ENCODE measurements around the gene EVA1C.
A peak's percentile ranks its signal among the peaks of the same experiment; 100 is the strongest.
"Not testable (repeated sequence)": the region's sequence is repeated elsewhere in the genome, so short reads cannot be mapped to it uniquely, and the experiment has no call there.

Gene EVA1C

DNA sequence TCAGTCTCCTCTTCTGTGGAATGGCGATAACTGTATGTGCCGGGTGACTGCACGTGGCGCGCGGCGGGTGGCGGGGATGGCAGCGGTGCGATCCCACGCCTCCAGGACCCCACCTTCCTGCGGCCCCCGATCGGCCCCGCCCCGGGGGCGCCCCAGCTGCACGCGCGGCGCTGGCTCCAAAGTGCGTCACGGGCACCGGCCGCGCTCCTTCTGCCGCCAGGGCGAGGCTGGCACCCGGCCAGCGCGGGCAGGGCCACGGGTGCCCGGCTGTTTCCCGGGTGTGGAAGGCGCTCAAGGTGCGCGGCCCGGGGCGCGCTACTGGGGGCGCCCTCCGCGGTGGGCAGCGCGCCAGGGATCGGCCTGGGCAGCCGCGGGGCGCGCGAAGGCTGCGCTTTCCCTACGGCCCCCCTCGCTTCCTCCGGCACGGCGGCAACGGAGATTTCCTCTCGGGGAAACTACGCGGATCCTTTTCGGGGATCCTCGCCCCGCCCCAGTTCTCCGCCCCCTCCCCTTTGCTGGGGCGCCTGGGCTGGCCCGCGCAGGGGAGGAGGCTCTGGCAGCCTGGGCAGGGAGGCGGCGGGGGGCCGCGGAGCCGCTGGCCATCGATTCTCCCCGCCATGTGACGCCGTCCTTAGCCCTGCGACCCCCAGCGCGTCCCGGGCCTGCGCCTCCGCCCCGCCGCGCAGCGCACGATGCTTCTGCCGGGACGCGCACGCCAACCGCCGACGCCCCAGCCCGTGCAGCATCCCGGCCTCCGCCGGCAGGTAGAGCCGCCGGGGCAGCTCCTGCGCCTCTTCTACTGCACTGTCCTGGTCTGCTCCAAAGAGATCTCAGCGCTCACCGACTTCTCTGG lies at the start of gene EVA1C:
EVA1C (plus strand) TSS at position 545 of the 853 bp plus-strand sequence; CDS start at position 693, 148 bp downstream.
- peak; percentile 73 to 76 for DNase-seq (ENCODE audit: low read depth in 2 of 2)

DNA sequence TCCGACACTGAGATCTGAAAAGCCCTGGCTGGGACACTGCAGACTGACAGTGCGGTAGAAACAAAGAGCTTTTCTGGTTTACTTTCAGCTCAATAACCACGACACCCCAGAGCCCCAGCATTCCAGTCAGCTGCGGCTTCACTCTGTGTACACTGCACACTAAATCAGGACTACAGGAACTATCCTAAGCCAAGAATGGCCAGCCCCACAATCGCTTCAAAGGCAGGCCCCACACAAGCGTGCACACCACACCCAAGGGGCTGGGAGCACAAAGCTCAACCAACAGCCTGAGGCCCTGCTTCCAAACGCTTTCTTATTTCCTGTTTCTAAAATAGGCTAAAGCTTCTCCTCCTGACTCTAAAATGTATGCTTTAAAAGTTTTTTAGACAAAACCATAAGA lies 48.1 kb upstream of the EVA1C start:
- DNase-seq (ENCODE audit: low read depth in 2 of 2), result no peak

DNA sequence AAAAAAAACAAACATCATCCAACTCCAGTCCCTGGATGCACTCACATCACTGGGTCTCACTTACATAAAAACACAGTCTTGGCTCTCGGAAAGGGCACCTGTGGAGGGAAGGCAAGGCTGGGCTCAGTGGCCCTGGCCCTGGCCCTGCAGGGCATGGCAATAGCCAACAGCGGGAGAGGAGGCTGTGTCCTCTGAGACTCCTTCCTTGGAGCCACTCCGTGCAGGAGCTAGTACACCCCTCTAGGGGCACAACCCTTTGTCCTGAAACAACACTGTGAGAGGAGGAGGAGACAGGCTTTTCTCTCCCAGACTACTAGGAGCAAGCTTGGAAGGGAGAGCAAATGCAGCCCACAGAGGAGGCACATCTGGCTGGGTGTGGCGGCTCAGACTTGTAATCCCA lies 47.7 kb upstream of the EVA1C start:
- DNase-seq (ENCODE audit: low read depth in 2 of 2), result no peak

GRCh38 chr21:32366191-32366590 lies 46.3 kb upstream of the EVA1C start:
- DNase-seq (ENCODE audit: low read depth in 2 of 2), result no peak

GRCh38 chr21:32367158-32367557 lies 45.3 kb upstream of the EVA1C start:
- no peak for DNase-seq (ENCODE audit: low read depth in 2 of 2)

GRCh38 chr21:32368386-32368785 lies 44.1 kb upstream of the EVA1C start:
- DNase-seq (ENCODE audit: low read depth in 2 of 2), result no peak

DNA sequence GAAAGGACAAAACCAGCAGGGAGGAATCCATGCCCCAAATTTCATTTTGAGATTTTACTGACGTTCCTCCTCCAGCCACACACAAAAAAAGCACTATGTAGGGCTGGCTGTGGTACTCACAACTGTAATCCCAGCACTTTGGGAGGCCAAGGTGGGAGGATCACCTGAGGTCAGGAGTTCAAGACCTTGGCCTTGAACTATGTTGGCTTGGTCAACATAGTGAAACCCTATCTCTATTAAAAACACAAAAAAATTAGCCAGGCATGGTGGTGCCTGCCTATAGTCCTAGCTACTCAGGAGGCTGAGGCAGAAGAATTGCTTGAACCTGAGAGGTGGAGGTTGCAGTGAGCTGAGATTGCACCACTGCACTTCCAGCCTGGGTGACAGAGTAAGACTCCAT lies 43.5 kb upstream of the EVA1C start:
- DNase-seq (ENCODE audit: low read depth in 2 of 2), result not testable (repeated sequence)

DNA sequence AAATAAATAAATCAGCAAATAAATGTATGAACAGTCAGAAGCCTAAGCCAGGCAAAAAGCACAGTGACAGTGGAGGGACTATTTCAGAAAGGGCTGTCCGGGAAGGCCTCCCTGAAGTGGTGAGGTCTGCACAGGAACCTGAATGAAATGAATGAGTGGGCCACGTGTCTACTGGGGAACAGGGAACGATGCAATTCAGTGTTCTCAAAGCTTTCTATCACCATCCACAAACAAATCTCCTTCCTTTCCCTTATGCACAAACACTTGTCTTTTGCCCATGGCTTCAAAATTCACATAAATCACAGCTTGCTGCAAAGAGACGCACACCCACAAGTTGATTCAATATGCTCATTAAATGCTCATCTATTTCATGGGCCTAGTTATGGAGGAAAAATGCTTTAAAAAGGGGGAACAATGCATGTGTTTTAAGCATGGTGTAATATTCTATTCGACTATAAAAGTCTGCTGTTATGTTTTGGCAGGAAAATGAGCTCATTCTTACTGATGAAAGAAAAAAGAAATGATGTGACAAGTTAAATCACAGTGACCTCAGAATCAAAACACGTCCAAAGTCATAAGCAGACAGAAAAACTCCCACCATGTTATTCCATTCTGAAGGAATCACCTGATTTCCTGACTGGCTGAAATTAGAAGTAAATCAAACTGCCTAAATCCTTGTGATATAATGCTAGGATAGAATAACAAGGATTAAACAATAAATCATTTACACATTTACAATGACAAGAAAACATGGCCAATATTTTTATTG lies 41.3 kb upstream of the EVA1C start:
- DNase-seq (ENCODE audit: low read depth in 2 of 2), result no peak

DNA sequence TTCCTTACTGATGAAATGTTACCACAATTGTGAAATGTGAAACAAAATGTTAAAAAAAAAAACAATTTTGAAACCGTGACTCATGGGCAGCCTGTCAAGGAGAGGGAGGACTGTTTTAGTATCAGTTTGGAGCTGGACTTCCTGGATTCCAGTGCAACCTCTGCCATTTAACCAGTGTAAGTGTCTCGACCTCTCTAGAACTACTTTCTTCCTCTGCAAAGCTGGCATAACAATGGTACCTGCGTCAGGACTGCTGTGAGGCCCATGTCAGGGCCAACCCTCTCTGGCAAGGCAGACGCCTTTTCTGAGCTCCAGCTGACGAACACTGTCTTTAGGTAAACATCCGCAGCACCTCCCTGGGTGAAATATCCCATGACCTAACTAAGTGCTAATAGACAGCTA lies 40.6 kb upstream of the EVA1C start:
- DNase-seq (ENCODE audit: low read depth in 2 of 2), result no peak

- DNase-seq (ENCODE audit: low read depth in 2 of 2), result no peak
Observed at GRCh38 chr21:32372755-32373154, 39.8 kb upstream of the EVA1C start.

- DNase-seq (ENCODE audit: low read depth in 2 of 2), result no peak
Observed at GRCh38 chr21:32377506-32377905, 35.0 kb upstream of the EVA1C start.

DNA sequence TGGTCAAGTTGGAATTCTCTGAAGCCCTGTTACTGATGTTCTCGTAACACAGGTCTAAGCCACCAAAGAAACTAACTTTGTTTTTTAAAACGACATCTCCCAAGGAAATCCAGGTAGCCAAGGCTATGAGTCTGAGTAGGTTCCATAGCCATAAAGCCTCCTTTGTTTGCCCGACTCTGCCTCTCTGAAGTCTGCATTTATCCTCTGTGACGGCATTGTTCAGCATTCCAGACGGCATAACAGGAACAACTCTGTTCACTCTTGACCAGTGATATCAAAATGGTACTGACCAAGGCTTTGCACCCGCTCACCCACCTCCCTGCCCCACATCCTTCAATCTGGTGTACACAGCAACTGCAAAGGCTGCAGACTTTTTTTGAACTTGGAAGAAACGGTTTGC lies 34.5 kb upstream of the EVA1C start:
- DNase-seq (ENCODE audit: low read depth in 2 of 2), result no peak

DNA sequence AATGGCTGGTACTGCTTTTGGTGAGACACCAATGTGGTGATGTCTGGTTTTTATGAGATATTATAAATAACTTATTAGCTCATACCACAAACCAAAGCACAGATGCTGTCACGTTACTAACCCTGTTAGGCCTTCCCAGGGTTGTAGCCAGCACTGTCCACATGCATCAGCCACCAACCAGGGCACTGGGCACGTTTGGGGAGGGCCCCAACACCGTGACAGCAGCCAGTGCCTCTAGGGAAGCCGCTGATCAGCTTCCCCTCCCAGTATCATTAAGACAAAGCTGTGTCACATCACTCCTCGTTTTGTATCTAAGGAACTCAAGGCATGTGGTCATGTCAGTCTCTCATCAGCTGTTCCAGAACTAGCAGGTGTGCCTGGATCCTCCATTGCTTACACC lies 33.5 kb upstream of the EVA1C start:
- DNase-seq (ENCODE audit: low read depth in 2 of 2), result no peak

GRCh38 chr21:32380940-32381339 lies 31.6 kb upstream of the EVA1C start:
- DNase-seq (ENCODE audit: low read depth in 2 of 2), result no peak

GRCh38 chr21:32381571-32381970 lies 30.9 kb upstream of the EVA1C start:
- no peak for DNase-seq (ENCODE audit: low read depth in 2 of 2)

GRCh38 chr21:32382108-32382644 lies 30.3 kb upstream of the EVA1C start:
- DNase-seq (ENCODE audit: low read depth in 2 of 2), result no peak

- DNase-seq (ENCODE audit: low read depth in 2 of 2), result no peak
Observed at GRCh38 chr21:32383812-32384211, 28.7 kb upstream of the EVA1C start.

DNA sequence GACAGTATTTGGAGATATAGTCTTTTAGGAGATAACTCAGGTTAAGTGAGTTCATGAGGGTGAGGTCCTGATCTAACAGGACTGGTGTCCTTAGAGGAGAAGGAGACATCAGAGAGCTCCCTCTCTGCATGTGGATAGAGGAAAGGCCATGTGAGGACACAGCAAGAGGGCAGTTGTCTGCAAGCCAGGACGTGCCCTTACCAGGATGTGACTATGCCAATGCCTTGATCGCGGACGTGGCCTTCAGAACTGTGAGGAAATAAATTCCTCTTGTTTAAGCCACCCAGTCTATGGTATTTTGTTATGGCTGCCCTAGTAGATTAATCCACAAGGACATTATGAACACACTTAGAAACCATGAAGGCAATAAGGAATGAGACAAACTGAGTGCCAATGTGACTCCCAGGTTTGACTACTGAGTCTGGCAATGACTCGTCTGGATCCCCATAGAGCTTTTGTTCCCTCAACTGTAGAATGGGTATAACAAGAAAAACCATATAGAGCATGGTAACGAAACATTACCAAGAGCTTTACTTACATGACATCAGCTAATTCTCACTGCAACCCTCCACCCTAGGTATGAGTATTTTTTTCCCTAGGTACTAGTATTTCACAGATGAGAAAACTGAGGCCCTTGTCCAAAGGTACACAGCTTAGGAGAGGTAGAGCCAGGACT lies 26.2 kb upstream of the EVA1C start:
- no peak for DNase-seq (ENCODE audit: low read depth in 2 of 2)

DNA sequence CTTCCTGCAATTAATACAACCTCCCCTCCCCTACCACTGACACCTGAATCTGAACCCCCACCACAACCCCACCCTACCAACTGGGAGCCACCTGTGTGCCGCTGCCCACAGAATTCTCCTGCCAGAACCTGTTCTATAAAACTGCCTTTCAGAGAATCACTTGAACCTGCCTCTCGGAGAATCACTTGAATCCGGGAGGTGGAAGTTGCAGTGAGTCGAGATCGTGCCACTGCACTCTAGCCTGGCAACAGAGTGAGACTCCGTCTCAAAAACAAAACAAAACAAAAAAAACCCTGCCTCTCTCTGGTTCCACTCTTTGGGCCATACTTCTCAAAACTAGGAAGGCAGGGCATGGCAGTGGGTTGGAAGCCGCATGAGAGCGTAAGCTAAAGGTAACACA lies 25.4 kb upstream of the EVA1C start:
- DNase-seq (ENCODE audit: low read depth in 2 of 2), result no peak

GRCh38 chr21:32388306-32388705 lies 24.2 kb upstream of the EVA1C start:
- no peak for DNase-seq (ENCODE audit: low read depth in 2 of 2)

GRCh38 chr21:32389337-32390015 lies 23.0 kb upstream of the EVA1C start:
- no peak for DNase-seq (ENCODE audit: low read depth in 2 of 2)
